ENCODE data around the gene IFI6.

IFI6 gene

DNA sequence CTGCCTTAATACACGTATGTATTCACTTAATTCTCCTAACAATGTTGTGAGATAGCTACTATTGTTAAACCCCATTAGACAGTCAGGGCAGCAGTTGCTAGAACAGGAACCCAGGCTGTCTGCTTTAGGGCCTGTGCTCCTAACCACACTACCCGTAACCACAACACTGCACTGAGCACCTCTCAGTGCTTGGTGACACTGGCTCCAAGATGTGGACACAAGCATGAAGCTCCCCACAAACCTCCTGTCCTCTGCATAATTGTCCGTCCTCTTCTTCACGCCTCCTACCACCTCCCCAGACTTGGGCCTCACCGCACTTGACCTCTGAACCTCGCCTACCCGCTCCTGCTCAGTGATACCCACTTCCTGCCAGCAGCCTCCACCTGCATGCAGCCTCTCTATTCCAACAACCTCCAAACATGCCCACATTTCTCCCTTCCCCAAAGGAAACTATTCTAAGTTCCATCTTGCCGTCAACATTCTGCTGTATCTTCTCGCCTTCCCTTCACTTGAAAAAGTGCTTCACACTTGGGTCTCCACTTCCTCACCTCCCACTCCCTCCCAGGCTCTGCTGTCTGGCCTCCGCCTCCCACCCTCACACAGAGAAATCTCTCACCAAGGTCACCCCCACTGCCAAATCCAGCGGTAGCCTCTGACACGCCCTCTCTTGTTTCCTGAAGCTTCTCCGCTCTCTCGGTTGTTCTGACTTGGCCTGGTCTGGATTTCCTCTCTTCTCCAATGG is 53.5 kb downstream of the IFI6 start:
- Histone ChIP-seq H3K4me3 (ENCODE audit: low read depth, low read length) (no peak overlapping the region), H3K9me3 (ENCODE audit: severe bottlenecking) (no peaks in the 10 kb centered on the region), H3K27ac (no peak overlapping the region), H3K36me3 (no peaks in the 10 kb centered on the region), H3K27me3 (ENCODE audit: insufficient read depth, low read depth, severe bottlenecking) (no peaks in the 10 kb centered on the region)
- no peak for DNase-seq
- TF ChIP-seq, protein P1, sequence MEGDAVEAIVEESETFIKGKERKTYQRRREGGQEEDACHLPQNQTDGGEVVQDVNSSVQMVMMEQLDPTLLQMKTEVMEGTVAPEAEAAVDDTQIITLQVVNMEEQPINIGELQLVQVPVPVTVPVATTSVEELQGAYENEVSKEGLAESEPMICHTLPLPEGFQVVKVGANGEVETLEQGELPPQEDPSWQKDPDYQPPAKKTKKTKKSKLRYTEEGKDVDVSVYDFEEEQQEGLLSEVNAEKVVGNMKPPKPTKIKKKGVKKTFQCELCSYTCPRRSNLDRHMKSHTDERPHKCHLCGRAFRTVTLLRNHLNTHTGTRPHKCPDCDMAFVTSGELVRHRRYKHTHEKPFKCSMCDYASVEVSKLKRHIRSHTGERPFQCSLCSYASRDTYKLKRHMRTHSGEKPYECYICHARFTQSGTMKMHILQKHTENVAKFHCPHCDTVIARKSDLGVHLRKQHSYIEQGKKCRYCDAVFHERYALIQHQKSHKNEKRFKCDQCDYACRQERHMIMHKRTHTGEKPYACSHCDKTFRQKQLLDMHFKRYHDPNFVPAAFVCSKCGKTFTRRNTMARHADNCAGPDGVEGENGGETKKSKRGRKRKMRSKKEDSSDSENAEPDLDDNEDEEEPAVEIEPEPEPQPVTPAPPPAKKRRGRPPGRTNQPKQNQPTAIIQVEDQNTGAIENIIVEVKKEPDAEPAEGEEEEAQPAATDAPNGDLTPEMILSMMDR (IDR thresholded peaks at IDR 0.05; ENCODE audit: low read depth, low read length) = no peak

DNA sequence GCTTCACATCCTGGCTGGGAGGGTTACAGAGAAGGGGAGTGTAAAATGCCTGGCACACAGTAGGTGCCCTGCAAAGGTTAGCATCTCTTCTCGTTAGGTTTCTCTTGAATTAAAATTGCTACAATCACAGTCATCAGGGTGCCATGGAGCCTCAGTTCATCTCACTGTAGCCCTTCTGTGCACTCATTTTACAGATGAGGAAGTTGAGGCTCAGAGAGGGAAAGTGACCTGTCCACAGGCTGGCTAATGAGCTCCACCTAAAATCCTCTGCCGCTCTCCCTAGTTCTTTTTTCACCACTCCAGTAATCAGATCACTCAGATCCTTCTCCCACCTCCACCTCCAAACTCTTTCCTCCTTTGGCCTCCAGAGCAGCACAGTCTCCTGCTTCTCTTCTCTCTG is 54.6 kb downstream of the IFI6 start:
- Histone ChIP-seq H3K27me3 (ENCODE audit: insufficient read depth, low read depth, severe bottlenecking) (no peaks in the 10 kb centered on the region), H3K9me3 (ENCODE audit: severe bottlenecking) (no peaks in the 10 kb centered on the region), H3K4me3 (ENCODE audit: low read depth, low read length) (no peak overlapping the region), H3K36me3 (no peaks in the 10 kb centered on the region), H3K27ac (no peak overlapping the region)
- TF ChIP-seq, protein P1 (IDR thresholded peaks at IDR 0.05; ENCODE audit: low read depth, low read length) = no peak
- DNase-seq = no peak

DNA sequence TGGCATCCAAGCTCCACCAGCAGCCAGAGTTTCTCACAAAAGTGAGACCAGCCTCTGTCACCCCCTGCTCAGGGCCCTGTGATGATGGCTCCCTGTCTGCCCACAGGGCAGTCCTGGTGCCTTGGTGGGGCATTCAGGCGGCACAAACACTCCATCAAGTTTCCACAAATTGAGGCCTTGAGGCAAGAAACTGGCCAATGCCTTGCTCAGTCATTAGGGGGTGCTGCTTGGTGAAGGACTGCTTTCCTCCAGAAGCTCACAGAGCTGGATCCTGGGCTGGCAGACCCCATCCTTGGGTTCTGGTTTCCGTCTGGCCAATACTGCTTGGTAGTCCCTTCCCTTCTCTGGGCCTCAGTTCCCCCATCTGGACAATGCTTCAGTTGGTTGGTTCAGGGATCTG is 55.6 kb downstream of the IFI6 start:
- no peak for DNase-seq
- TF ChIP-seq, protein P1 (IDR thresholded peaks at IDR 0.05; ENCODE audit: low read depth, low read length) = peak; percentile 65
- Histone ChIP-seq H3K9me3 (ENCODE audit: severe bottlenecking) (no peaks in the 10 kb centered on the region), H3K4me3 (ENCODE audit: low read depth, low read length) (no peak overlapping the region), H3K36me3 (no peaks in the 10 kb centered on the region), H3K27ac (no peak overlapping the region), H3K27me3 (ENCODE audit: insufficient read depth, low read depth, severe bottlenecking) (no peaks in the 10 kb centered on the region)

Measured in WERI-Rb-1 (cell line).